ENCODE measurements around the gene SAV1. TPM values are rescaled to one million over a fixed set of nuclear protein-coding genes. Genes with fewer than 3 reads are reported as not detected.

SAV1 gene
- total and polyA plus RNA-seq, 2 donors (not counting 1 experiment from before 2014, with no cell fraction given) = 22.4 to 36.1 TPM

GRCh38 chr14:50594577-50595316, 73.4 kb downstream of the SAV1 start:
- Mint-ChIP-seq H3K27ac (no peak overlapping the region), H3K9me3 (ENCODE audit: insufficient read depth) (no peaks in the 10 kb centered on the region), H3K4me3 (no peak overlapping the region), H3K4me1 (no peaks in the 10 kb centered on the region), H3K27me3 (no peaks in the 10 kb centered on the region)
- Histone ChIP-seq H3K4me2 (replicated peaks; ENCODE audit: low read depth, low read length, poor library complexity, severe bottlenecking) (no peak overlapping the region), H3K36me3 (replicated peaks in 1 of 2; ENCODE audit: control extremely low read depth in 1 of 2, control insufficient read depth in 1 of 2, extremely low read depth in 1 of 2, insufficient read depth in 2 of 2, low read length in 1 of 2) (peaks cover 0 to 2% of the 10 kb centered on the region in 2 experiments), H4K20me1 (ENCODE audit: control insufficient read depth, insufficient read depth, low read length, poor library complexity, severe bottlenecking) (no peaks in the 10 kb centered on the region), H3K9ac (ENCODE audit: low read length) (no peak overlapping the region), H3K9me3 (ENCODE audit: control extremely low read depth in 1 of 3, control insufficient read depth in 2 of 3, insufficient read depth in 1 of 3, low read length in 2 of 3) (no peaks in the 10 kb centered on the region), H3K4me3 (ENCODE audit: control extremely low read depth in 1 of 5, extremely low read depth in 1 of 5, insufficient read depth in 1 of 5, low read depth in 2 of 5, low read length in 4 of 5) (no peak overlapping the region), H3K79me2 (ENCODE audit: control insufficient read depth, insufficient read depth, low read length) (no peaks in the 10 kb centered on the region), H3K4me1 (ENCODE audit: control insufficient read depth in 2 of 2, insufficient read depth in 2 of 2, low read length in 2 of 2) (no peaks in the 10 kb centered on the region), H3K27ac (ENCODE audit: low read length in 2 of 2) (no peak overlapping the region), H3K27me3 (replicated peaks in 1 of 4; ENCODE audit: control extremely low read depth in 1 of 4, control insufficient read depth in 3 of 4, insufficient read depth in 4 of 4, low read length in 3 of 4) (no peaks in the 10 kb centered on the region), H2AFZ (ENCODE audit: insufficient read depth, low read depth, low read length, poor library complexity, severe bottlenecking) (no peak overlapping the region)
- ATAC-seq (ENCODE audit: low read depth) = no peak
- TF ChIP-seq EZH2 (IDR thresholded peaks at IDR 0.05; ENCODE audit: borderline replicate concordance, insufficient read depth, low read depth, low read length, poor library complexity, severe bottlenecking) = no peak
- TF ChIP-seq, protein P1, sequence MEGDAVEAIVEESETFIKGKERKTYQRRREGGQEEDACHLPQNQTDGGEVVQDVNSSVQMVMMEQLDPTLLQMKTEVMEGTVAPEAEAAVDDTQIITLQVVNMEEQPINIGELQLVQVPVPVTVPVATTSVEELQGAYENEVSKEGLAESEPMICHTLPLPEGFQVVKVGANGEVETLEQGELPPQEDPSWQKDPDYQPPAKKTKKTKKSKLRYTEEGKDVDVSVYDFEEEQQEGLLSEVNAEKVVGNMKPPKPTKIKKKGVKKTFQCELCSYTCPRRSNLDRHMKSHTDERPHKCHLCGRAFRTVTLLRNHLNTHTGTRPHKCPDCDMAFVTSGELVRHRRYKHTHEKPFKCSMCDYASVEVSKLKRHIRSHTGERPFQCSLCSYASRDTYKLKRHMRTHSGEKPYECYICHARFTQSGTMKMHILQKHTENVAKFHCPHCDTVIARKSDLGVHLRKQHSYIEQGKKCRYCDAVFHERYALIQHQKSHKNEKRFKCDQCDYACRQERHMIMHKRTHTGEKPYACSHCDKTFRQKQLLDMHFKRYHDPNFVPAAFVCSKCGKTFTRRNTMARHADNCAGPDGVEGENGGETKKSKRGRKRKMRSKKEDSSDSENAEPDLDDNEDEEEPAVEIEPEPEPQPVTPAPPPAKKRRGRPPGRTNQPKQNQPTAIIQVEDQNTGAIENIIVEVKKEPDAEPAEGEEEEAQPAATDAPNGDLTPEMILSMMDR (IDR thresholded peaks at IDR 0.05) = no peak
- POLR2A ChIA-PET = interaction anchor here (0.7 kb wide), 1 partner anchor 79 kb away, joined by 4 read pairs; no protein-coding TSS in a partner anchor
- 100% methylated on average over 5 of the region's 8 CpGs for WGBS (ENCODE audit: insufficient coverage)
- intact Hi-C loops (cut with micrococcal nuclease) = no loop called here
- CTCF ChIA-PET = interaction anchor here (0.6 to 2.9 kb wide), 2 partner anchors 120 to 137 kb away, joined by 4 to 8 read pairs; no protein-coding TSS in a partner anchor
- DNase-seq = no peak

DNA sequence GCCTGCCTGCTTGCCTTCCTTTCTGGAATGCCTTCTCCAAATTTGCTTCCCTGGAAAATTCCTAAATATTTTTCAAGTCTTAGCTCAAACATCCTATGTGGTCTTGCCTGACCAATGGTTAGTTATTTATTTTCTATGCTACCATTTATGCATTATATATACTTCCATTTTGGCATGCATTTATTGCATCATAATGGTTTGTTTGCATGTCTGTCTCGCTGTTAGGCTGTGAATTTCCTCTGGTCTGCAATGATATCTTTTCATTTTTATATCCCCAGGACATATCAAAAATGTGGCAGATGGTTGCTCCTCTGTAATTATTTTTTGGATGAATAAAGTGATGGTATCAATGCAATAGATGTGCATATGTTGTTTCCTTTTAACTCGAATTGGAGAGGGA, 77.6 kb downstream of the SAV1 start:
- H3K9me3 ChIP-seq (ENCODE audit: control extremely low read depth in 1 of 3, control insufficient read depth in 2 of 3, insufficient read depth in 1 of 3, low read length in 2 of 3) = no peaks in the 10 kb centered on the region
- Mint-ChIP-seq H3K27me3 (no peaks in the 10 kb centered on the region), H3K4me3 (no peak overlapping the region), H3K27ac (no peak overlapping the region), H3K9me3 (ENCODE audit: insufficient read depth) (no peaks in the 10 kb centered on the region), H3K4me1 (no peaks in the 10 kb centered on the region)
- no peaks in the 10 kb centered on the region for H3K79me2 ChIP-seq (ENCODE audit: control insufficient read depth, insufficient read depth, low read length)
- ChIA-PET POLR2A (no interaction called here), CTCF (no interaction called here)
- H4K20me1 ChIP-seq (ENCODE audit: control insufficient read depth, insufficient read depth, low read length, poor library complexity, severe bottlenecking) = no peaks in the 10 kb centered on the region
- no peak for TF ChIP-seq EZH2 (IDR thresholded peaks at IDR 0.05; ENCODE audit: borderline replicate concordance, insufficient read depth, low read depth, low read length, poor library complexity, severe bottlenecking)
- TF ChIP-seq, protein P1 (IDR thresholded peaks at IDR 0.05) = no peak
- H3K27me3 ChIP-seq (replicated peaks in 1 of 4; ENCODE audit: control extremely low read depth in 1 of 4, control insufficient read depth in 3 of 4, insufficient read depth in 4 of 4, low read length in 3 of 4) = no peaks in the 10 kb centered on the region
- H3K4me2 ChIP-seq (replicated peaks; ENCODE audit: low read depth, low read length, poor library complexity, severe bottlenecking) = no peak overlapping the region
- no peak overlapping the region for H3K27ac ChIP-seq (ENCODE audit: low read length in 2 of 2)
- H2AFZ ChIP-seq (ENCODE audit: insufficient read depth, low read depth, low read length, poor library complexity, severe bottlenecking) = no peak overlapping the region
- intact Hi-C loops (cut with micrococcal nuclease) = no loop called here
- ATAC-seq (ENCODE audit: low read depth) (no peak), DNase-seq (no peak)
- H3K4me1 ChIP-seq (ENCODE audit: control insufficient read depth in 2 of 2, insufficient read depth in 2 of 2, low read length in 2 of 2) = no peaks in the 10 kb centered on the region
- no peak overlapping the region for H3K9ac ChIP-seq (ENCODE audit: low read length)
- no CpG with 5 or more reads among the region's 2 CpGs for WGBS (ENCODE audit: insufficient coverage)
- no peak overlapping the region for H3K4me3 ChIP-seq (ENCODE audit: control extremely low read depth in 1 of 5, extremely low read depth in 1 of 5, insufficient read depth in 1 of 5, low read depth in 2 of 5, low read length in 4 of 5)
- peaks cover 0 to 2% of the 10 kb centered on the region in 2 experiments for H3K36me3 ChIP-seq (replicated peaks in 1 of 2; ENCODE audit: control extremely low read depth in 1 of 2, control insufficient read depth in 1 of 2, extremely low read depth in 1 of 2, insufficient read depth in 2 of 2, low read length in 1 of 2)
